HG03045 (cell line): ENCODE measurements around the gene CYP8B1.

ENCODE experiments used
- ATAC-seq: cut with Tn5 transposase; IDR thresholded peaks from one replicate; pipeline ENCODE4 v1.9.1; 2021; ENCODE audit warnings: mild to moderate bottlenecking, moderate library complexity; ENCODE audit not compliant: unreplicated experiment

CYP8B1 gene

DNA sequence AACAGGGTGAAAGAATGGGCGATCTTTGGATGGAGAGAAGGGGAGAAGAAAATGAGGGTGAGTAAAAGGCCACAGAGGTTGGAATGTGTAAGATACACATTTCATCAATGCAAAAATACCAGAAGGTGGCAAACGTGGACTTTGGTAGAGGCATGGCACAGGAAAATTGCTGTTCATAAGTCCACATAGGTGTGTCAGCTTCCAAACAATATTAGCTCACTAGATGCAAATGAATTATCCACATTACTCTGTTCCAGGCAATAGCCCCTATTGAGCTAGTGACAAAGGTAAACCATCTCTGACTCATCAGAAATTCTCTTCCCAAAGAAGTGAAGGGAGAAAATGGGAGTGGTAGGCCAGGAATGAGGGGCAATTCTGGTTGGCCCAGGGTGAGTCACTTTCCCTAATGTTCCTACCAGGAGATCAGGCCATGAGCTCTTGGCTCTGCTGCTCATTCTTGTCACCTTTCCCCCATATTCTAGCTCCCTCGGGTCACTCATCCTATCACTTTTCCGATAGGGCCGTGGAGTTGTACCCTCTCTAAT lies 46.5 kb downstream of the CYP8B1 start:
- no peak for ATAC-seq

DNA sequence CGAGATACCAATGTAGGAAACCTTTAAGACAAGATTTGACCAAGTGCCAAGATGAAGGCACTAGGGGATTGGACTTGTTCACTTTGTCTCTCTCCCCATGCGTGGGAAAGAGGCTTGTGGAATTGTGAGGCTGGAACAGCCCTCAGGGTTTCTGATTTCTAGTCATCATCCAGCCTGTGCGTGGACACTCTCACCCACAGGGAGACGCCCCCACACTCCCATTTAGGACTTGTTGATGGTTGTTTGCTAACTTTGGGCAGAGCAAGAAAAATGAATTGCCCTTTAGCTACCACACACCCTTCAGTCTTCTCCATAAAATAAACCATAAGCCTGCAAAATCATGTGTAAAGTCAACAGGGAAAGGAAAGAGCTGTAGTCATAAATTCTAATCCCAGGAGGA lies 48.0 kb downstream of the CYP8B1 start:
- no peak for ATAC-seq

DNA sequence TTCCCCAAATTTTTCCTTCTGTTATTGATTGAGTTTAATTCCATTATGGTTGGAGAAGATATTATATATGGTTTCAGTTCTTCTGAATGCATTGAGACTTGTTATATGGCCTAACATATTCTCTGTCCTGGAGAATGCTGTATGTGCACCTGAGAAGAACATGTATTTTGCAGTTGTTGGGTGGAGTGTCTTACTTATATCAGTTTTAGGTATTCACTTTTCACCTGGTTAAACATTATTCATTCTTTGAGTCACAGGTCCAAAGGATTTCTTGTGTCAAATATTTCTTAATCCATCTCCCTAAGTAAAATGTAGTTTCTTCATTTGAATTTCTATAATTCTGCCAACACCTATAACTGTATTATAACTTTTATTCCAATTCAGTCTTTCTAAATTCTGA lies 48.7 kb downstream of the CYP8B1 start:
- ATAC-seq = no peak

DNA sequence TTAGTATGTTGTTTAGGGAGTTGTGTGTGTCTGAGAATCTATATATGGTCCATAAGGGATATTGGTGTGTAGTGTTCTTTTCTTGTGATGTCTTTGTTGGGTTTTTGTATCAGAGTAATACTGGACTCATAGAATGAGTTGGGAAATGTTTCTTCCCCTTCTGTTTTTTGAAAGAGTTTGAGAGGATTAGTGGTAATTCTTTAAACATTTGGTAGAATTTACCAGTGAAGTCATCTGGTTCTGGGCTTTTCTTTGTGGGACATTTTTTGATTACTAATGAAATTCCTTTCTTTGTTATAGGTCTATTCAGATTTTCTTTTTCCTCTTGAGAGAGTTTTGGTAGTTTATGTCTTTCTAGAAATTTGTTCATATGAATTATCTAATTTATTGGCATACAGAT lies 49.5 kb downstream of the CYP8B1 start:
- ATAC-seq = no peak

DNA sequence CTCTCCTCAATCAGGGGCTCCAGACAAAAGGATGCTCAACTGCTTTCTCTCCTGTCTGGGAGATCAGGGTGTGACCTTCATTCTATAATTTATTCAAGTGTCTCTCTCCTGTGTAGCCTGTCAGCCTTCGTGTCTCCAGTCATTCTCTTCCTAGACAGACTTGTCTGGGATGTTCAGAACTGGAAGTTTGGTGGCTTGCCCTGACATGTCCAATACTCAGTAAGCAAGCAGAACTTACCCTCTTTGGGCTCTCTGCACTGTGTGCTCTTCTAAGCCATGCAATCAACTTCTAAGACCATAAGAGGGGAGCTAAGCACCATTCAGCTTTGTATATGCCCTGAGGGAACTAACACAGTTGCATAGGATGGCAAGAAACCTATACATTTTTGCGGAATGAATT lies 52.3 kb downstream of the CYP8B1 start:
- no peak for ATAC-seq

DNA sequence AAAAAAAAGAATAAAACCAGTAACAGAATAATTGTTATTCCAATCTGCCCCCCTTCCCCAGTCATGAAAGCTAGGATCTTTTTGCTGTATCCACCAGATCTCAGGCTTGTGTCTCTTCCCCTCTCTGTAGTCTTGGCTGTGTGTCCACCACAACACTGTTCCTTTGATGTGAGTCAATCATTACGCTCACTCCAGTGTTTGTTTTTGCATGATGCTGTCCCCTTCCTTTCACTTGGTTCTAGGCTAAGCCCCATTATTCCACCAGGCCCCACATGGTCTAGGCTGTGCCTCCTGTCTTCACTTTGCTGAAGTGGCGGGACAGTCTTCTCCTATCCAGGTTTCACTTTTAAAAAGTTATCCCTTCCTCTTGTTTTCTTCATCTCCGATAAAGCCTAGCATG lies 52.9 kb downstream of the CYP8B1 start:
- ATAC-seq = no peak
